HL-60 (cell line): ENCODE results near the gene MLLT10.
"Not testable (repeated sequence)": the region's sequence is repeated elsewhere in the genome, so short reads cannot be mapped to it uniquely, and the experiment has no call there.

ENCODE experiments used
- DNase-seq, 2 experiments: peaks; one replicate each; pipeline ENCODE4 v3.0.0-alpha.2; 2010 to 2020; ENCODE audit warnings: low read depth in 1 of 2, low spot score in 1 of 2
- H3K27ac ChIP-seq: fragments of 250-450 bp; sonication (Bioruptor Pico); replicated peaks from 2 replicates; pipeline ENCODE4 v1.5.1; 2020; ENCODE audit warnings: mild to moderate bottlenecking, moderate library complexity
- H3K27me3 ChIP-seq: fragments of 250-450 bp; sonication (Bioruptor Pico); 2 replicates; pipeline ENCODE4 v1.5.1; 2021; ENCODE audit warnings: mild to moderate bottlenecking, moderate library complexity; ENCODE audit not compliant: insufficient read depth, poor library complexity, severe bottlenecking
- H3K4me3 ChIP-seq: replicated peaks from 2 replicates; pipeline ENCODE4 v1.5.1; 2011; ENCODE audit warnings: mild to moderate bottlenecking, control low read depth, low read length; ENCODE audit not compliant: insufficient read depth
- GABPA ChIP-seq: IDR thresholded peaks from 2 replicates; pipeline ENCODE4 v1.6.1; 2012; ENCODE audit warnings: low read depth
- POLR2AphosphoS5 ChIP-seq: IDR thresholded peaks from 2 replicates; pipeline ENCODE4 v1.6.1; 2012; ENCODE audit warnings: low read depth
- SPI1 ChIP-seq: IDR thresholded peaks from 2 replicates; pipeline ENCODE4 v1.6.1; 2012; ENCODE audit warnings: low read depth, mild to moderate bottlenecking, borderline replicate concordance
- TF ChIP-seq, protein P1 (sequence below): IDR thresholded peaks from 2 replicates; pipeline ENCODE4 v1.6.1; 2012; ENCODE audit warnings: low read depth; ENCODE audit not compliant: insufficient replicate concordance
- TF ChIP-seq, protein P2 (sequence below): IDR thresholded peaks from one replicate; pipeline ENCODE4 v1.5.1; 2011; ENCODE audit warnings: low read length, control low read depth, inconsistent platforms; ENCODE audit not compliant: insufficient read depth

The MLLT10 gene

DNA sequence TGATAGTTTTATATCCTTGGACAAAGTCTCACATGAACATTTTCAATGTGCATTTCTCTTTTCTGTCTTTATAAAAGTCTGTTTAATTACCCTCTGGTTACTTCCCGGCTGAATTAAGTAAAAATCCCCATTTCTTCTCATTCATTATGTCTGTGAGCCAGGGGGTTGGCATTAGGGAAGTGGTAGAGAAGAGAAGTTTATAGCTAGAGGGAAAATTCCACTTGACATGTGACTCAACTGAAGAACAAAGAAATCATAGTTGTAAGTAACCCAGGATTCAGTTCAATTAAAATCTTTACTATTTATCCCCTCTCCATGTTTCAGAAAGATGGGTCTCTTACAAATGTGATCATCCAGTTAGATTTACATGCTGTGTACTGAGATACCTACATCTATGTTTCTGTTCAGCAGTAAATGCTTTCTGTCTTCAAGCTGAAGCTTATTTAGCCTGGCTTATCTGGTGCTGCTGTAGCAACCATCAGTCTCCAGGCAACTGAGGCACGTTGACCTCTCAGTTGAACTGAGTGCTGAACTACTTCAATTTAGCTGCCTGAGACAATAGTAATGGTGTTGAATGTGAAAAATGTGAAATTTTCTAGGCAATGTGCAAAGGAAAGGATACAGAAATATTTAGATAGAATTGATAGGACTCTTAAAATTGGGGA is 181.6 kb downstream of the MLLT10 start:
- Histone ChIP-seq H3K27ac (no peak overlapping the region), H3K27me3 (no peaks in the 10 kb centered on the region), H3K4me3 (no peak overlapping the region)
- TF ChIP-seq POLR2AphosphoS5 (no peak), GABPA (no peak), SPI1 (no peak)
- TF ChIP-seq, protein P1, sequence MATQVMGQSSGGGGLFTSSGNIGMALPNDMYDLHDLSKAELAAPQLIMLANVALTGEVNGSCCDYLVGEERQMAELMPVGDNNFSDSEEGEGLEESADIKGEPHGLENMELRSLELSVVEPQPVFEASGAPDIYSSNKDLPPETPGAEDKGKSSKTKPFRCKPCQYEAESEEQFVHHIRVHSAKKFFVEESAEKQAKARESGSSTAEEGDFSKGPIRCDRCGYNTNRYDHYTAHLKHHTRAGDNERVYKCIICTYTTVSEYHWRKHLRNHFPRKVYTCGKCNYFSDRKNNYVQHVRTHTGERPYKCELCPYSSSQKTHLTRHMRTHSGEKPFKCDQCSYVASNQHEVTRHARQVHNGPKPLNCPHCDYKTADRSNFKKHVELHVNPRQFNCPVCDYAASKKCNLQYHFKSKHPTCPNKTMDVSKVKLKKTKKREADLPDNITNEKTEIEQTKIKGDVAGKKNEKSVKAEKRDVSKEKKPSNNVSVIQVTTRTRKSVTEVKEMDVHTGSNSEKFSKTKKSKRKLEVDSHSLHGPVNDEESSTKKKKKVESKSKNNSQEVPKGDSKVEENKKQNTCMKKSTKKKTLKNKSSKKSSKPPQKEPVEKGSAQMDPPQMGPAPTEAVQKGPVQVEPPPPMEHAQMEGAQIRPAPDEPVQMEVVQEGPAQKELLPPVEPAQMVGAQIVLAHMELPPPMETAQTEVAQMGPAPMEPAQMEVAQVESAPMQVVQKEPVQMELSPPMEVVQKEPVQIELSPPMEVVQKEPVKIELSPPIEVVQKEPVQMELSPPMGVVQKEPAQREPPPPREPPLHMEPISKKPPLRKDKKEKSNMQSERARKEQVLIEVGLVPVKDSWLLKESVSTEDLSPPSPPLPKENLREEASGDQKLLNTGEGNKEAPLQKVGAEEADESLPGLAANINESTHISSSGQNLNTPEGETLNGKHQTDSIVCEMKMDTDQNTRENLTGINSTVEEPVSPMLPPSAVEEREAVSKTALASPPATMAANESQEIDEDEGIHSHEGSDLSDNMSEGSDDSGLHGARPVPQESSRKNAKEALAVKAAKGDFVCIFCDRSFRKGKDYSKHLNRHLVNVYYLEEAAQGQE: no peak
- TF ChIP-seq, protein P2, sequence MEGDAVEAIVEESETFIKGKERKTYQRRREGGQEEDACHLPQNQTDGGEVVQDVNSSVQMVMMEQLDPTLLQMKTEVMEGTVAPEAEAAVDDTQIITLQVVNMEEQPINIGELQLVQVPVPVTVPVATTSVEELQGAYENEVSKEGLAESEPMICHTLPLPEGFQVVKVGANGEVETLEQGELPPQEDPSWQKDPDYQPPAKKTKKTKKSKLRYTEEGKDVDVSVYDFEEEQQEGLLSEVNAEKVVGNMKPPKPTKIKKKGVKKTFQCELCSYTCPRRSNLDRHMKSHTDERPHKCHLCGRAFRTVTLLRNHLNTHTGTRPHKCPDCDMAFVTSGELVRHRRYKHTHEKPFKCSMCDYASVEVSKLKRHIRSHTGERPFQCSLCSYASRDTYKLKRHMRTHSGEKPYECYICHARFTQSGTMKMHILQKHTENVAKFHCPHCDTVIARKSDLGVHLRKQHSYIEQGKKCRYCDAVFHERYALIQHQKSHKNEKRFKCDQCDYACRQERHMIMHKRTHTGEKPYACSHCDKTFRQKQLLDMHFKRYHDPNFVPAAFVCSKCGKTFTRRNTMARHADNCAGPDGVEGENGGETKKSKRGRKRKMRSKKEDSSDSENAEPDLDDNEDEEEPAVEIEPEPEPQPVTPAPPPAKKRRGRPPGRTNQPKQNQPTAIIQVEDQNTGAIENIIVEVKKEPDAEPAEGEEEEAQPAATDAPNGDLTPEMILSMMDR: no peak
- DNase-seq: no peak

DNA sequence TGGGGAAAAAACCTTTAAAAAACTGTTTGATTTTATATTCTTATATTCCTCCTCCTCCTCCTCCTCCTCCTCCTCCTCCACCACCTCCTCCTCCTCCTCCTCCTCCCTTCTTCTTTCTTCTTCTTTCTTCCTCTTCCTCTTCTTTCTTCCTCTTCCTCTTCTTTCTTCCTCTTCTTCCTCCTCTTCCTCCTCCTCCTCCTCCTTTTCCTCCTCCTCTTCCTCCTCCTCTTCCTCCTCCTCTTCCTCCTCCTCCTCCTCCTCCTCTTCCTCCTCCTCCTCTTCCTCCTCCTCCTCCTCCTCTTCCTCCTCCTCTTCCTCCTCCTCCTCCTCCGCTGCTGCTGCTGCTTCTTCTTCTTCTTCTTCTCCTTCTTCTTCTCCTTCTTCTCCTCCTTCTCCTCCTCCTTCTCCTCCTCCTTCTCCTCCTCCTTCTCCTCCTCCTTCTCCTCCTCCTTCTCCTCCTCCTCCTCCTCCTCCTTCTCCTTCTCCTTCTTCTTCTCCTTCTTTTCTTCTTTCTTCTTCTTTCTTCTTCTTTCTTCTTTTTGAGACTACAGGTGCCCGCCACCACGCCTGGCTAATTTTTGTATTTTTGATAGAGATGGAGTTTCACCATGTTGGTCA is 183.5 kb downstream of the MLLT10 start:
- not testable (repeated sequence) for DNase-seq, H3K4me3 ChIP-seq, H3K27me3 ChIP-seq, H3K27ac ChIP-seq

DNA sequence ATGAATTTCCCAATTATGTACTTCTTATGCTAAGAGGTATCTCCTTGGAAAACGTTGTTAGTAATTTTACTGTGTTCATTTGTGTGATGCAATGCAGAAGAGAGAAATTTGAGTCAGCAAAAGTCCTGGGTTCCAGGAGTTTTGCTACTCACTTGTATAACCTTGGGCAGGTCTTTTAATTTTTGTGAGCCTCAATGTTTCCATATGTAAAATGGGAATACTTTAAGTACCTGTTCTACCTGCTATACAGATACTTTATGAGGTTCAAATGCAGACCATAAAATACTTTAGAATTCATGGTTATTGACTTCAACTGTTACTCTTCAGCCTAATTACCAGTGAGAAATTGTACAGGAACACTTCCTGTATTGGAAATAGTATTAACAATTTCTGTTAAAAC is 185.5 kb downstream of the MLLT10 start:
- no peak for DNase-seq
- no peak overlapping the region for H3K4me3 ChIP-seq
- no peak overlapping the region for H3K27ac ChIP-seq
- no peaks in the 10 kb centered on the region for H3K27me3 ChIP-seq
- TF ChIP-seq SPI1 (no peak), POLR2AphosphoS5 (no peak), GABPA (no peak)
- TF ChIP-seq, protein P1: no peak
- TF ChIP-seq, protein P2: no peak

DNA sequence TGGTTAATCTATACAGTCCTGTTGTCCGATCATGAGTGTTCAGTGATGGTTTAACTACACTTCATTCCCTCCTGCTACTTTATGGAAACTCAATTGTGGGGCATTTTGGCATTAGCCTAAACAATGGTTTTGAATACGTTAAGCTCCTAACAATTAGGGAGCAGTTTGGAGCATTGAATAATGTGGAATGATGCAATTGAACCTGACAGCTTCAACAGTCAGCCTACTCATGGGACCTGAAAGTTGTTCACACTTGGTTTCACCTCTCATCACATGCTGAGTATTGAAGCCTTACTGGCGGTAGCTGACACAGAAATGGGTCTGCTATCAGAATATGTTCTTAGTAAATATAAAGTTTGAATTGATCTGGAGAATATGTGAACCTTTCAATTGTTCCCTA is 186.1 kb downstream of the MLLT10 start:
- DNase-seq: no peak
- Histone ChIP-seq H3K27me3 (no peaks in the 10 kb centered on the region), H3K4me3 (no peak overlapping the region), H3K27ac (no peak overlapping the region)
- TF ChIP-seq, protein P2: no peak
- TF ChIP-seq GABPA (no peak), POLR2AphosphoS5 (no peak), SPI1 (no peak)
- TF ChIP-seq, protein P1: no peak
